AML-193 (cell line): ENCODE results near the gene ABLIM2.

Source experiments
- DNase-seq, 2 experiments: peaks; one replicate each; lab custom pipeline; 2025; lab: John Stamatoyannopoulos, UW

Gene ABLIM2

DNA sequence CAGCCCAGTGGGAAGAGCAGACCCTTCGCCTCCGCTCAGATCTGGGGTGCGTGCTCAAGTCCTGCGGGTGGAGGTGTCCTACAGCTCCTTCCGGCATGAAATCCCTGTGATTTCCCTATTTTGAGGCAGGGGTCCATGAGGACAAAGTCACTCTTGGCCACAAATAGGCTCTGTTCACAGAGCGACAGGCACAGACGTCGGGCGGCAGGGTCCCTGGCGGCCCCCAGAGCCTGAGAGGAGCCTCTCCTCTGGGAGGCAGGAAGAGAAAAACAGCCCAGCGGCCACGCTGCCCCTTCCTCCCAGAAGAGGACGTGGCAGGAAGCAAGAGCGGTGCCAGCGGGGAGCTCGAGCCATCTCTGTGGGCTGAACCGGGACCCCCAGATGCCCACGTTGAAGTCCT, 38.7 kb downstream of the ABLIM2 start:
- DNase-seq: no peak

DNA sequence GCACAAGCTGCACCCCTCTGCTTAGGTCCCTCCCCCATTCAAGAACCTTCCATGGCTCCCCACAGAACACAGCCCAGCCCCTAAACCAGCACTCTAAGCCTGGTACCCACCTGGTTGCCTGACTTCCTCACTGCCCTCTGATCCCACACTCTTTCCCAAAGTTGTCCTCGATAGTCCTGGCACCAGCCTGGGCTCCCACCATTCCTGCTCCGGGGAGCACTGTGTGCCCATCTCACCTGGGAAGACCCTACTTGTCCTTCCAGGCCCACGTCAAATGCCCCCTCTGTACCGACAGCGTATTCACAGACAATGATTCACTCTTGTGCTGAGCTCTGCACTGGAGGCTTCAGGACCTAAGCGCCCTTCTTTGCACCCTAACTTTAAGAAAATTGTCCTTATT, 40.1 kb downstream of the ABLIM2 start:
- DNase-seq: no peak

DNA sequence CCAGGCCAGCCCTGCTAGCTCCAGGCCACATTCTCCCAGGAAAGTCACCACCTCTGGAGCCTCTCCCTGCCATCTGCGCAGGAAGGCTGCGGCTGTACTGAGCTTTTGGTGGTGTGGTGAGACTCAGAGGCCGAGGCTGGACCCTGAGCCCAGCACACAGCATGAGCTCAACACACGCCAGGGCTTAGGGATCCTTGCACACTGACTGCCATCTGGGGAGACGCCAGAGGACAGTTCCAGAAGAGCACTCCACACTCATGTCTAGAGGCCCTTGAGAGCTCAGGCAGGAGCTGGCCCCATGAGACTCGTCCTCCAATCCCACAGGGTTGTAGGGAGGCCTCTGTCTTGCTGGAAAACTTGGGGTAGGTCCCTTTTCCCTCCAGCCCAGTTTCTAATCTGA, 40.6 kb downstream of the ABLIM2 start:
- no peak for DNase-seq

DNA sequence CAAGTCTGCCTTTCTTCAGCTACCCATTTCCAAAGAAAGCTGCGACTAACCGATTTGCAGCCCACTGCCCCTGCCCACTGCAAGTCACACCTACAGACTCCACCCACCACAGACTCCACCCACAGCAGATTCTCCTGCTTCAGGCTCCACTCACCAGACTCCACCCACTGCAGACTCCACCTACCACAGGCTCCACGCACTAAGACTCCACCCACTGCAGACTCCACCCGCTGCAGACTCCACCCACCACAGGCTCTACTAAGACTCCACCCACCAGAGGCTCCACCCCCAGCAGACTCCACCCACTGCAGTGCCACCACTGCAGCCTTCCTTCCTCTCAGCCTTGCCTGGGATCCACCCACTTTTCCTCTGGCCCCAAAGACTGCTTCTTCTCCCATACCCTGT, 41.3 kb downstream of the ABLIM2 start:
- DNase-seq: no peak

DNA sequence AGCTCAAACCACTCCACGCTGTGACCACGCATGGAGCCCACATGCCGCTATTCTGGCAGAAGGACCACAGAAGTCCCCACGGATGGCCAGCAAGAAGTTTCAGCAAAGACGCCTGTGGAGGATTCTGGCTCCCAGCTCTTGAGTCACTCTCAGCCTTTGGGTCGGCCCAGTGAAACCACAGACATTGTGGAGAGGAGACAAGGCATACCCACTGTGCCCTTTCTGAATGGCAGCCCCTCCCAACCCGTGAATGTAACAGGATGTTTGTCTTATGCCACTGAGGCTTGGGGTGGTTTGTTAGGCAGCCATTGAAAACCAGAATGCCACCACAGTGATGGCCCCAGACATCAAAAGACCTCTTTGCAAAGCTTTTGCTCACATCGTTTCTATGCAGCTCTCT, 42.7 kb downstream of the ABLIM2 start:
- no peak for DNase-seq

DNA sequence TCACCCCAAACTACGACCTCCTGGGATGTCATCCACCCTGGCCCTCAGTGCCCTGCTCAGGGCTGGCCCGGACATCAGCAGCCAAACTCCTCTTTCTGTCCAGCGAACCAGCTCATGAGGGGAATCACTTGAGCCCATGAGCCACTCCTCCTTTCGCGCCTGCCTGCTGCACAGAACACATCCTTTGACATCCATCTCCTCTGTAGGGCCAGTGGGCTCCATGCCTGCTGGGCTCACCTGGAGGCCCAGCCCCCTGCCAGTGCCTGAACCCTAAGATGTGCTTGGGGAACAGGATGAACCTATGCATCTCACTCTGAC, 43.5 kb downstream of the ABLIM2 start:
- no peak for DNase-seq

DNA sequence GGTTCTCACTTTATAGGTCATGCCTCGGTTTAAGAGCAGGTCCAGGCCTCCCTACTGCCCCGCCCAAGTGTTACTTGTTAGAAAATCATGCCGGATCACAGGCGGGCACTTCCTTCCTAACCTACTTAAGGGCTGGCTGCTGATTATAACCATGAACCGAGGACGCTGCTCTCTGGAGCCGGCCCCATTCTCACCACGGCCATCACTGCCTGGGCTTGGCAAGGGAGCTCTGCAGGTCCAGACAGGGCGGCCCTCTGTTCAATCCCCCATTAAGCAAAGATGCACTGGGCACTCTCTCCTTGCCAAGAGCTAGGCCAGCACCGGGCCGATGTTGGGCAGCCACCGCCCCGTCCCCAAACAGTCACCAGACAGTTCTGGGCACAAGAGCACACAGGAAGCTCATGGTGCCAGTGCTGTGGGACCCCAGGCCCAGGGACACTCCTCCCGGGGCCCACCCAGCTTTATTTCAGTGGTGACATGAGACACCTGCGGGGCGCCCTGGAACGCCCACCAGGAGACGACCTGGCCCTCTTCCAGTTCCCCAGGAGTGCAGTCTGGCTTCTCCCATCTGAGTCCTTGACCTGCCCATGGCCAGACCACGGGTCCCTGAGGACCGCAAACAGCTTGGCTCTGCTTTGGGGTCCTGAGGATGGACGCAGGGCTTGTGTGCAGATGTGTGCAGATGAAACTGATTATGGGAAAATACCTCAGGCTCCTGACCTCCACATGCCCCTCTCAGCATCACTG, 44.0 kb downstream of the ABLIM2 start:
- DNase-seq: no peak

DNA sequence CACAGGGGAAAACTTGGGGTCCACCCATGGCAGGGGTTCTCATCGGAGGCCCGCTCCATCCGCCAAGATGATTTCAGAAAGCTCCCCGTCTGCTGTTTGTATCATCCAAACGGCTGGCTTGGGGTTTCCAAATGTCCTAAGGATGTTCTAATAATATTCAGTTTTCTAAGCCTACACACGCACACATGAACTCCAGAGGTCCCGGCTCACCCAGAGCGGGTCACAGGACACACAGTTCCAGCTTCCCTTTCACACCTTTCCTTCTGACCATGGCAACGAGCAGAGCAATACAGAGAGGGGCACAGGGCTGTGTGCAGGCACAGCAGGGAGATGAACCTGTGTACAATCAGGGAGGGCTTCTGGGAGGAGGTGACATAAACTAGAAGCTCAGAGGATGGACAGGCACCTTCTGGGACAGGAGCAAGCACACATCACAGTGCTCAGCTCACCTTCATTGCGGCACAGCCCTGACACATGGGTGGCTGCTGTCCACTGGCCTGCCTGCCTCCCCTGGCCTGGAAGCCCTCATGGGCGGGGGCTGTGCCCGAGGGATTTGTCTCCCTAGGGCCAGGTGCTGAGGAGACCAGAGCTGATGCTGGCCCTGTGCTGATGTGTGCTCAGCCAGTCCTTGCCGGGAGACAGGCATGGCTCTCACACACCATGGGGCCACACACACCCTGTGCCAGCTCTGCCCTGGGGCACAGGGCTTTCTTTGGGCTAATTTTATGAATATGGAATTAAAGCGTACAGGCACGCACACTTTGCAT, 44.8 kb downstream of the ABLIM2 start:
- no peak for DNase-seq

DNA sequence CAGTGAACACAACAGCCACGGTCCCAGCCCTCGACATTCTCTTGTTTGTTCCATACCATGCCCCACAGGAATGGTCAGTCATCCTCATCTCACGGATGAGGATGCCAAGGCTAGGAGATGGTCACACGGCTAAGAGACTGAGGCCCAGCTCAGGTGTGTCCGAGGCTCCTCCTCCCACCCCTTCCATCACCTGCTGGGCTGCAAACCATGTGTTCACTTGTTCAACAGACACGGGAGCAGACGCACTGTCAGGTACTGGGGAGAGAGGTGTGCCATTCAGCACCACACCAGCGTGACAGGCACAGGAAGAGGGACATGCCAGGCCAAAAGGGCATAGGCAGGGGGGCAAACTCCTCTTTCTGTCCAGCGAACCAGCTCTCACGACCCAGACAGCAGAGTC, 45.9 kb downstream of the ABLIM2 start:
- no peak for DNase-seq

DNA sequence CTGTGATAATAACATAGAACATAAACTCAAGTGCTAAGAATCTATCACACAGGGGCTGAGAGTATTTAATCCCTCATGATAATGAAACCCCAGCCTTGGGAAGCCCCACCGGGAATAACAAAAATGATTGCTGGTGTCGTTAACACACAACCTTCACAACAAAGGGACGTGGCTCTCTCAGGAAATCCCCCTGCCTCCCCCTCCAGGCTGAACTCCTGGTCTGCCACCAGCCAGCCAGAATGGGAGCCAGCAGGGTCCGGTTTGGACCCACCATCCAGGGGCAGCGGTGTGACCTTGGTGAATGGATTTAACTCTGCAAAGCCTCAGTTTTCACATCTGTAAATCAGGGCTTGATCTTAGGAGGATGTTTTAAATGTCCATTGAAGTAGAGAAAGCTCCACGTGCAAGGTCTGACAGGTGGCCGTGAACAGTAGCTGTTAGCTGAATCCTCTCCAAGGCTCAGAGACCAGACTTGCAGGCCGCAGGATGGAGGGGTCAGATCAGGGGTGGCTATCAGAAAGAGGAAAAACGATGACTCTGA, 46.5 kb downstream of the ABLIM2 start:
- no peak for DNase-seq

DNA sequence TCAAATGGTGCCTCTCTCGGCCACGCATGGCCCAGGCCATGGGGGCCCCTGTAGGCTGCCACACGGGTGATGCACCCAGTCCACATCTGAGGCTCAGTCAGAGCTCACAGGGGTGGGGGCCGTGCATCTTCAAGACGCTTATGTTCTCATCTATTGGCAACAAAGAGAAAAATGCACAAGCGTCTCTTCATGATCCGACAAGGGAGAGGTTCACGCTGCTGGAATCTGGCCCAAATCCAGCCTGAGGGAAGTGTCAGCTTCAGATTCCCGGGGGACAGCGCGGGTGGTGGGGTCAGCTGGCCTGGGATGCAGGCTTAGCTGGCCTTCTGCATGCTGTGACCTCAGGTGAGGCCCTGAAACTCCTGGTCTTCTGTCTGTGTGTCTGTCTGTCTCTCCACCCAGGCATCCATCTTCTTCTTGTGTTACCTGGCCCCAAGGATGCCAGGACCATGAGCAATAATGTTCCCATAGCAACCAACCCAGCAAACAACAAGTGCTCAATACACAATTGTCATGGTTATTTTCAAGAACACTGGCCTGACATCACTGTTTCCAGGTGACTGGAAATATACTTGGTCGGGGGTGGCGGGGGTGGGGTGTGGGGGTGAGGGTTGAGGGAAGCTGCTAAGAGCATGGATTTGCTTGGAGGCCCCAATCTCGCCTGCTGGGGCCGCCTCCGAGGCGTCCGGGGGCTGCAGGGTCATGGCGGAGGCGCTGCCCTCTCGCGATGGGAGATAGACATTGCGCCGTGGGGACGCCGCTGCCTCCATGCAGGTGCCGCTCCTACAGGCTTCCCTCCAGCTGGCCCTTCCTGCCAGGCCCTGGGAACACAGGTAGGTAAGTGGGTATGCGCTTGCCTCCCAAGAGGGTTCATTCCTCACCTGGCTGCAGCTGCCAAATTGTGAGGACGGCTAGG, 48.3 kb downstream of the ABLIM2 start:
- no peak for DNase-seq

DNA sequence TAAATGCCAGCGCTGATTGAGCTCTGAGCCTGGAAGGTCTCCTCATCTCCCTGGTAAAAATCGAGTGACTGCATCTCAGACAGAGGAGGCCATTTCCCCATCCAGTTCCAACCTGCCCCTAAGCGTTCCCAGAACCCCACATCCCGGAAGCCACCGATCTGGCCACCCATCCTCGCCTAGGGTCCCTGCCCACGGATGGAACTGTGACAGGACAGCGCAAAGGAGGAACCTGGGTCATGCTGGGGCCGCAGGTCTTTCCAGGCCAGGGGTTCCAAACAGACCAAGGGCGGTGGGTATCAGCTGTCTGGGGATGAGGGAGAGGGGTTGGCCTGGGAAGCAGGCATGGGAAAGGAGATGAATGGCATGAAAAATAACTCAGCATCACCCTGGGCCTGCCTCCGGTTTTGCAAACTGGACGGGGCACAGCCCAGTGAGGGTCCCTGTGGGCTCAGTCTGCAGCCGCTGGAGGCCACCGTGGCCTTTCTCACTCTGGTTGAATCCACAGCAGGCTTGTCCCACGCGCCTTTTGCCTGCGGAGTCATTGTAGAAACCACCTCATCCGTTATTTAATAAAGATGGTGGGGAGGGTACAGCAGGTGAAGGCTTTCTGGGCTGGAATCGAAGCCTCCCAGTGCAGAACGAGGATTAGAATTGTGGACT, 49.1 kb downstream of the ABLIM2 start:
- DNase-seq: no peak

DNA sequence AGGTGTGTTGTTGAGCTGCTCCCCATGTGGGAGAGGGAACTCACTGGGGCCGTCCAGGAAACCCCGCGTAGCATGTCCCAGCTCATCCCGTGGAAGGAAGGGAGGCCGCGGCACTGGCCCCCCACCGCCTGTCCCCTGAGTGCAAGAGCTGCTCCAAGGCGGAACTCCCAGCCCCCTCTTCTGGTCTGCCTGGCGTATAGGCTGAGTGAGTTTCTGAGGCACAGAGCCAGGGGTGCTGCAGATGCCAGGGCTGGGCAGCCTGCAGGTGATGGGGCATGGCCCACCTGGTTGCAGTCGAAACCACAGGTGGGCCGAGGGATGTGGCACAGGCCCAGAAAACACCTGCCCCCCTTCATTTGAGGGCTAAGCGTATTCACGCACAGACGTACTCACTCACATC, 49.6 kb downstream of the ABLIM2 start:
- DNase-seq: no peak

DNA sequence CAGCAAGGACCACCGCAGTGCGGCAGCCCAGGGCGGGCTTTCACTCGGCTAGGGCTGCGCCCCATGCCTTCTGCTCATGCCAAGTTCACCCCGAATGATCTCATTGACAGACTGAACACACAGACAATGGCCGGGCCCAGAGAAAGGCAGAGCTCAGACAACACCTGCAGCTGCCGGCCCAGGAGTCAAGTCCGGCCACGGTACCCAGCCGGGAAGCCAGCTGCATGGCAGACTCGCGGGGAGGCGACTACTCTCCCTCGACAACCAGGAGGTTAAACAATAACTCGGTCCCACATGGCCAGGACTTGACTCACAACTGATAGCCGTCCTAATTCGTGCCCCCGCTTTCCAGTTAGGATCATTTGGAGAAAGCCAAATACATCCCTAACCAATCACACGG, 50.4 kb downstream of the ABLIM2 start:
- no peak for DNase-seq

DNA sequence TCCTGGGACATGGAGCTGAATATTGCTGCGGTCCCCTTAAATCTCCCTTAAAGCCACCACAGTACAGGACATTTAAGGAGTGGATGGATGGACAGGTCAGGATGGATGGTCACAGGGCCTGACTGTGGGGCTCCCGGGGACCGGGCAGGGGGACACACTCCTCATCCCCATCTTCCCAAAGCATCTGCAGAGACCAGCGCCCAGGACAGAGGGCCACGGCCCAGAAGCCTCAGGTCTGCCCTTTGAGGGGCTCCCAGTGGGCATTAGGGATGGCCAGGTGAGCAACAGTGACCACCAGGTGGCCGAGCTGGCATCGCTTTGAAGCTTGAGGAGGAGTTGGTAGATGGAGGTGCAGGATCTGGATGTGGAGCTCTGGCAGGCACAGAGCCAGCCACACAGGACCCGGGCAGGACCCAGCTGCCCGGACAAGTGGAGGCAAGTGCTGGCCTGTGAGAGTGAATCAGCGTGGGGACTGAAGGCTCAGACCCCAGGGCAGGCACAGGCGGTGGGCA, 51.4 kb downstream of the ABLIM2 start:
- DNase-seq: no peak

DNA sequence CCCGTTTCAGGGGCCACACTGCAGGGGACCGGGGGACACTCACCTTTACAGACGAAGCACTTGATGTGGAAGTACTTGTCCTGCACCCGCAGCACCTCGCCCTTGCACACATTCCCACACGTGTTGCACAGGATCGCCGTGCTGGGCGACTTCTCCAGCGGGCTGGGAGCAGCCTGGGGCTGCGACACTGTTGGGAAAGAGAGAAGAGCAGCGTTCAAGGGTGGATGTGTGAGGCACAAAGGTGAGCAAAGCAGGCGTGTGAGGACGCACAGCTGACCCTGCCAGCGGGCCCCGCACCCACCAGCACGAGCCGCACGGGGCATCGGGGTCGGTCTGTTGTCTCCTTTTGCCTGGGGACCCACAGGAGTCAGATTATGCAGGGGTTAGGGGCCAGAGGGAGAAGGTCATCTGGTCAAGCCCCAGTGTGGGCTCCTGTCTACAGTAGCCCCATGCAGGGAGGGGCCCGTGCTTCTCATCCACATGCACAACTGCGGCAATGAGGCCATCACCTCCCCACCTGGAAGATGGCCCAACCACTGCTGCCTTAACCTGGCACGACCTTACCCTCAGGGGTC, 52.1 kb downstream of the ABLIM2 start:
- no peak for DNase-seq

DNA sequence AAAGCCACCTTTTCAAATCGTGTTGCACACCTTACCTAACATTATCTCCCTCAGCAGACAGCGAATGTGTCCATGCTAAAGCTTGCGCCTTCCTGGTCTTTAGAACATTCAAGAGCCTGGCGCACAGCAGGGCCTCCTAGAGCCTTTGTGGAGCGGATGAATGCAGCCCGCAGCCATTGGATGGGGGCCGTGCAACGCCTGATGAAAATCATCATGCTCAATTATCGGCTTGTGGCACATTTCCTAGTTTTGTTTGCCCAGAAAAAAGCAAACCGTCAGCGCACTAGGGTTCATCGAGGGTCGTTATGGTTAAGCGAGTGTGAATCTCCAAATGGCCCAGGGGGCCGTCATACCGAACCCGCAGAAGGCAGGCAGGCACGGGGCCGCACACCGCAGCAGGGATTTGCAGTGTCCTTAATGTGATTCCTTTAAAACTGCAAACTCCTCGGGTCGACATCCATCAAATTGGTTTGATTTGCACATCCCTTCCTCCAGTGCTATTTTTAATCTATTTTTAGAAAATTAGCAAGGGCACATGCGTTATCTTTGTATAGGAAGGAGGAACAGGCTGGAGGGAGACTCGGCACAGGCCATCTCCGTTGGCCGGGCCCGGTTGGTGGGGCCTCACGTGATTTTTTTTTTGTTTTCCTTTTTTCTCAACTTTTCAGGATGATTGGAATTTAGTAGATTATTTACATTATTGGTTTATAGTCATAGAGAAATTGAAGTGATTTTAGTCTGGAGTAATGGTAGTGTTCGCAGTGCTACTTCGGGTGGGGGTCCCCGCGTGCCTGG, 53.1 kb downstream of the ABLIM2 start:
- no peak for DNase-seq

DNA sequence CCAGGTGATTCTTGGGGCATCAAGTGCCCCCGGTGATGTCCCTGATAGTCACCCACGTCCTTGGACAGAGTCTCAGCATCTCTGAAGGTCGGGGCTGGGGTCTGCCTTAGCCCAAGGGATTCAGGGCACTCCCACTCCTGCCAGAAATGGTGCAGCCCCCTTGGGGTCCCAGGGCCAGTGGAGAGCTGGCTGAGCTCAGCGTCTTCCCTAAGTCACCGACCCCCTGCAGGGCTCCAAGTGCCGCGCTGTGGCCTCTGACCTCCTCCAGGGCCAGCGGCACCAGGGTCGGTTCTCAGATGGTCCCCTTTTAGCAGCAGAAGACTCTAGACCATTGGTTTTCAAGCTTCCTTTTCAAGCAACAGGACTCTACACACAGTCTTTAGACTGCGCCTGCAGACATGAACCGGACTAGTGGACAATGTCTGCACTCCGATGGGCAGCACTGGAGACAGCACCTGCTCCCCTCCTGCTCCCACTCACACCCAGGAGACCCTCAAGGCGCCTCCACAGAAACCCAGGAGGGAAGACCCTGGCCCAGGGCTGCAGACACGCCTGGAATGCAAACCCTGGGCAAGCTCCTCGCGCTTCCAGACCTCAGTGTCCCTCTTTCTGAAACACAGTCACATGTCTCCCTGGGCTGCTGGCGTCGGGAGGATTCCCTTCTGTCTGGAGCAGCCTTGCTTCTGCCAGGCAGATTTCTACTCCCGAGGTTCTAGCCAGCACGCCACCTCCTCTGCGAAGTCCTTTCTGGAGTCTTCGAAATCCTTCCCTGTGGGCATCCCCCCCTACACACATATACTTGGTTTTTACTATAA, 53.9 kb downstream of the ABLIM2 start:
- DNase-seq: no peak
